HG02642 (cell line): ENCODE data around the gene KICS2.

ENCODE experiments used
- ATAC-seq: cut with Tn5 transposase; IDR thresholded peaks from one replicate; pipeline ENCODE4 v1.9.1; 2021; ENCODE audit warnings: mild to moderate bottlenecking; ENCODE audit not compliant: unreplicated experiment, poor library complexity

KICS2 gene

GRCh38 chr12:64222009-64222765 is at the start of gene KICS2:
Gene KICS2, minus strand, starts transcription at chr12:64222296. Its CDS starts 59 bp downstream, at chr12:64222237.
- peak; percentile 98 for ATAC-seq

- no peak for ATAC-seq
These were observed 48.3 kb upstream of the KICS2 start for GRCh38 chr12:64270411-64270810.

- no peak for ATAC-seq
These were observed 47.1 kb upstream of the KICS2 start for GRCh38 chr12:64269161-64269560.

- no peak for ATAC-seq
These were observed 46.3 kb upstream of the KICS2 start for GRCh38 chr12:64268409-64268808.

GRCh38 chr12:64265839-64266238 is 43.7 kb upstream of the KICS2 start:
- no peak for ATAC-seq

- ATAC-seq, result no peak
These were observed 39.7 kb upstream of the KICS2 start for GRCh38 chr12:64261813-64262212.

GRCh38 chr12:64258576-64258975 is 36.5 kb upstream of the KICS2 start:
- ATAC-seq, result no peak

- no peak for ATAC-seq
These were observed 34.2 kb upstream of the KICS2 start for GRCh38 chr12:64256166-64256800.

GRCh38 chr12:64255249-64255648 is 33.2 kb upstream of the KICS2 start:
- no peak for ATAC-seq

GRCh38 chr12:64253356-64253755 is 31.3 kb upstream of the KICS2 start:
- no peak for ATAC-seq

- ATAC-seq, result no peak
These were observed 30.6 kb upstream of the KICS2 start for GRCh38 chr12:64252681-64253080.

GRCh38 chr12:64243809-64244208 is 21.7 kb upstream of the KICS2 start:
- no peak for ATAC-seq

GRCh38 chr12:64240781-64241180 is 18.7 kb upstream of the KICS2 start:
- ATAC-seq, result no peak

GRCh38 chr12:64237382-64237781 is 15.3 kb upstream of the KICS2 start:
- no peak for ATAC-seq

- ATAC-seq, result no peak
These were observed 14.5 kb upstream of the KICS2 start for GRCh38 chr12:64236549-64236948.

- no peak for ATAC-seq
These were observed 10.1 kb upstream of the KICS2 start for GRCh38 chr12:64232196-64232595.

- ATAC-seq, result no peak
These were observed 7.7 kb upstream of the KICS2 start for GRCh38 chr12:64229796-64230195.

- no peak for ATAC-seq
These were observed 7.1 kb upstream of the KICS2 start for GRCh38 chr12:64229240-64229639.

GRCh38 chr12:64225626-64226025 is 3.5 kb upstream of the KICS2 start:
- no peak for ATAC-seq

- ATAC-seq, result peak; percentile 31
These were observed 466 bp downstream of the KICS2 start for GRCh38 chr12:64221651-64222008.

- ATAC-seq, result no peak
These were observed 2.0 kb downstream of the KICS2 start for GRCh38 chr12:64220046-64220445.

GRCh38 chr12:64219145-64219544 is 3.0 kb downstream of the KICS2 start:
- no peak for ATAC-seq
